Frontal cortex (tissue), 4 donors: Measurements from ENCODE around the gene SPOPL. TPM values are rescaled to one million over a fixed set of nuclear protein-coding genes. Genes with fewer than 3 reads are reported as not detected.
A peak's percentile ranks its signal among the peaks of the same experiment; 100 is the strongest.
"Not testable (repeated sequence)": the region's sequence is repeated elsewhere in the genome, so short reads cannot be mapped to it uniquely, and the experiment has no call there.

Experiments used
- DNase-seq, 2 donors: peaks; one replicate each; pipeline ENCODE4 v3.0.0; 2012; ENCODE audit warnings: low spot score in 2 of 2
- FAIRE-seq: peaks from 2 replicates; lab custom pipeline; 2012; peaks lifted over from hg19 to GRCh38; lab: Jason Lieb, UNC
- total RNA-seq: library from RNA; depleted of rRNA; stranded (reverse); fragments of >200 nt; gene quantifications from one replicate; pipeline ENCODE4 v1.2.3, GENCODE V29; 2014
- donor health status: control.
- donor health status: control.
- donor health status: control.

SPOPL gene
- total RNA-seq, 1 donor from 2014 or later: 24.1 TPM

DNA sequence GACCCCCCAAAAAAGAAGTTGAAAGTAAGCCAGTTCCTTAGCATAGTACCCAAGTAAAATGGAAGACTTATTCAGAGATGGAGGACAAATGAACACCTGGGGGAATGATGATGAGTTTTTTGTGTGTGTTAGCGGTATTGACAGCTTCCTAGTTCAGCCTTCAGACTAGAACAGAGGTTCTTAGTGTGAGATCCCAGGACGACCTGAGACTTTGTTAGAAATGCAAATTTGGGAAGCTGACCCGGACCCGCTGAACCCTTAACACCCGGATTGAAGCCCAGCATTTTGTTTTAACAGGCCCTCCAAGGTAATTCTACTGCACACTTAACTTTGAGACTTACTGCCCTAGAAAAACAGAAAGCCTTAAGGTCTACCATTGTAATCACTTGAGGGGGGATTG, 20.3 kb downstream of the SPOPL start:
- FAIRE-seq (no peak), DNase-seq (no peak)

DNA sequence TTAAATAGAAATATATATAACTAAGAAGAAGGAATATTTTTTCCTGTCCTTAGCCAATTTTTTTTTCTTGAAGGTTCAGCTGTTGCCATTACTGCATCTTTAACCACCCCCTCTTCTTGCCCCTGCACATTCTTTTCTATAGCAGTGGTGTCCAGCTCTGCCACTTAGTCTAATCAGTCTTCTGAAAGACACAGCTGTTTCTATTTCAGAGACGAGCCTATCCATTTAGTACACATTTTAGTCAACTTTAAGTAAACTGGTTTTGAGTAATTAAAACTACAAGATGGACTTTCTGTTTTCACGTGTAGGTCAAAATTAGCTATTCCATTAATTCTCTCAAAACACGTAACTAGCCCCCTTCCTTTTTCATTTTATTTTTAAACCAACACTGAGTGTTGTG, 21.0 kb downstream of the SPOPL start:
- no peak for FAIRE-seq

GRCh38 chr2:138523018-138523672, 21.6 kb downstream of the SPOPL start:
- not testable (repeated sequence) for FAIRE-seq

More for the DNA sequence above, 21.0 kb downstream of the SPOPL start:
- DNase-seq: no peak

GRCh38 chr2:138523673-138524042, 22.1 kb downstream of the SPOPL start:
- DNase-seq, FAIRE-seq: not testable (repeated sequence)

More at GRCh38 chr2:138523018-138523672, 21.6 kb downstream of the SPOPL start:
- not testable (repeated sequence) for DNase-seq

GRCh38 chr2:138524353-138524752, 22.8 kb downstream of the SPOPL start:
- DNase-seq, FAIRE-seq: not testable (repeated sequence)

DNA sequence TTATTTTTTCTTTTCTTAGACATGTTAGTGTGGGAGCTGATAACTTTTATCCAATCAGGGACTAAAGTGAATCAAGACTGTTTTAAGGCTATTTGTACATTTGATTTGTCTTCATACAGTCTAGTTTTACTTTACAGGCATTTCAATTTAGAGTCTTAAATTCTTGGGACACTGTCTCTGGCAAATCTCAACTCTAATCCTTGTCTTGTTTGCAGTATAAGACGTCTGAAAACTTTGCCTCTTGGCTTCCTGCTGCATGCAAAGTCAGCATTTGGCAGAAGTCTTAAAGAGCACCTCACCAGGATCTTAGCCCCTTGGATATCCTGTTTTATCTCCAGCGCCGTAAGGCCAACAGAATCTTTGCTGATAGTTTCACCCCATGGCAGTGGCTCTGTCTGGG, 30.3 kb downstream of the SPOPL start:
- DNase-seq: no peak
- no peak for FAIRE-seq

DNA sequence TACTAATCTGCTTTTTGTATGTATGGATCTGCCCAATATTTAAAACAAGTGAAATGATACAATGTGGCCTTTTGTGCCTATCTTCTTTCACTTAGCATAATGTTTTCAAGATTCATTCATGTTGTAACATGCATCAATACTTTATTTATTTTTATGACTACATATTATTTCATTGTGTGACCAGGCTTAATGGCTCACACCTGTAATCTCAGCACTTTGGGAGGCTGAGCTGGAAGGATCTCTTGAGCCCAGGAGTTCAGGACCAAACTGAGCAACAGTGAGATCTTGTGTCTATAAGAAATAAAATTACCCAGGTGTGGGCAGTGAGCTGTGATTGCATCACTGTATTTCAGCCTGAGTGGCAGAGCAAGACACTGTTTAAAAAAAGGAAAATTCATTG, 33.2 kb downstream of the SPOPL start:
- no peak for DNase-seq
- FAIRE-seq: no peak

DNA sequence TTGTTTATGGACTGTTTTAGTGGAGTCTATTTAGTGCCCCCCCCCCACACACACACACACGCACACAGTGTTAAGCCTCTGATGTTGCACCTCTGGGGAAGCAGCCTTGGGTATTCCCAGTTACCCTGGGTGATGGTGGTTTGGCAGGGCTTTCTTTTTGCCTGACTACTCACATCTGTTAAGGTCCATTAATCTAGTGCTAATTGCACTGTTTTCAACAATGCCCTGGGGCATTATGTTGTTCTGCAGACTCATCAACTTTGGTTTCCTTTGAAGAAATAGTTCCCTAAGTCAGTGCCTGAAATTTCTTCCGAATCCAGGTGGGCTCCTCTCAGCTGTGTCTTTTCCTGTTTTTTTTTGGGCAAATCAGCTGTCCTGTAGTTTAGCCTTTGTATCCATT, 34.7 kb downstream of the SPOPL start:
- no peak for DNase-seq
- FAIRE-seq: no peak

- DNase-seq (no peak), FAIRE-seq (no peak)
Observed at GRCh38 chr2:138536740-138537139, 35.2 kb downstream of the SPOPL start.

- FAIRE-seq: no peak
- no peak for DNase-seq
Observed at GRCh38 chr2:138537170-138537915, 35.8 kb downstream of the SPOPL start.

DNA sequence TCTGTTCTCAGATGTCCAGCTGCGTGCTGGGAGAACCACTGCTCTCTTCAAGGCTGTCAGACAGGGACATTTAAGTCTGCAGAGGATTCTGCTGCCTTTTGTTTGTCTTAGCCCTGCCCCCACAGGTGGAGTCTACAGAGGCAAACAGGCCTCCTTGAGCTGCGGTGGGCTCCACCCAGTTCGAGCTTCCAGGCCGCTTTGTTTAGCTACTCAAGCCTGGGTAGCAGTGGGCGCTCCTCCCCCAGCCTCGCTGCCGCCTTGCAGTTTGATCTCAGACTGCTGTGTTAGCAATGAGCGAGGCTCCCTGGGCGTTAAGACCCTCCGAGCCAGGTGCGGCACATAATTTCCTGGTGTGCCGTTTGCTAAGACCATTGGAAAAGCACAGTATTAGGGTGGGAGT, 42.6 kb downstream of the SPOPL start:
- not testable (repeated sequence) for FAIRE-seq, DNase-seq

GRCh38 chr2:138548796-138549195, 47.2 kb downstream of the SPOPL start:
- DNase-seq (no peak), FAIRE-seq (no peak)

DNA sequence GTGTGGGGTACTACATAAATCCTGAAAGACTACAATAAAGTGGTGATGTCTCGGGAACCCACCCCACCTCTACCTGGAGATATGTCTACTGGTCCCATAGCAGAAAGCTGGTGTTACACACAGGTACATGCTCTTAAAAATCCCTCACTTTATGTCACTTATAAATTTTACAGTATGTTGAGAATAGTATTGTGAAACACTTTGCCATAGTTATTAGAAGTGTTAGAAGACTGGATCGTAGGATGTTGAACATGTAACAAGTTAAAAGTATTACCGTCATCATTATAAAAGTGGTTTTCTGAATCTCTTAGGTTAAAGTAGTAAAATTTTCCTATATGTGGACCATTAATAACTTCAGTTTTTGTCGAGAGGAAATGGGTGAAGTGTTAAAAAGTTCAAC, 48.6 kb downstream of the SPOPL start:
- FAIRE-seq (peak; percentile 53), DNase-seq (no peak)

DNA sequence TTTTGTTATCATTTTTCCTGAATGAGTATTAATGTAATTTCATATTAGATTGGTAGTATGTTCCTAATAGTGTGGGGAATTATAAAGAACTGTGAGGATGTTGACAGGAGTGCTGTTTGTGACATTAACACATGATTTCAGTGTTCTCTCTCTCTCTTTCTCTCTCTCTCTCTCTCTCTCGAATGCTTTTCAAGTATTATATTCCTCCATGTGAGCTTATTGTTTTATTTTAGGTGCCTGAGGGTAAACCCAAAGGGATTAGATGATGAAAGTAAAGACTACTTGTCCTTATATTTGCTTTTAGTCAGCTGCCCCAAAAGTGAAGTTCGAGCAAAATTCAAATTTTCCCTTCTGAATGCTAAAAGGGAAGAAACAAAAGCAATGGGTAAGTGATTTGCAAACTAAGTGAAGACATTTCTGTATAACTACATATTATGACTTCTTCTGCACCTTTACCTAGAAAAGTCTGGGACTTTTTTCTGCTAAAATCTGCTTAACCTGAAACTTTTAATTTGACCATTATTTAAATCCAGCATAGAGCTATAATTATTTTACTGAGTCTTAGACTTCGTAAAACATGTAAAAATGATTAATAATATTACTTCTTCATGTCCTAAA, 49.2 kb downstream of the SPOPL start:
- DNase-seq (no peak), FAIRE-seq (no peak)

DNA sequence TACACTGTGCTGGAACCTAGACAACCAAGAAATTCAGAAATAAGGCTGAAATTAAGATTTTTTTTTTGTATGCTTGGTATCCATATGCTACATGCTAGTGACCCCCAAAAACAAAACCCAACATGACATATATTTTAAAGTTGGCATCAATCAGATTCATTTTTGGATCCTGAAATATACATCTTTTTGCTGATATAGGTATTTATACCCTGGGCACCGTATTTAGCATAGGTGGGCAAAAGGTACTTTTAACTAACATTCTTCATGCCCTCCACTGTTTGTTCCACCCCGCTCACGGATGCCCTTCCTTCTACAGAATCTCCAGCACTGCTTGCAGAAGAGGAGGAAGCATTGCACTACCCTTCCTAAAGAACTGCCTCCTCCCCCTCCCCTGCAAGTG, 52.6 kb downstream of the SPOPL start:
- FAIRE-seq: no peak
- DNase-seq: no peak

GRCh38 chr2:138559641-138560040, 58.1 kb downstream of the SPOPL start:
- FAIRE-seq (no peak), DNase-seq (no peak)

- no peak for FAIRE-seq
Observed at GRCh38 chr2:138564586-138565229, 63.1 kb downstream of the SPOPL start.

GRCh38 chr2:138565230-138565598, 63.6 kb downstream of the SPOPL start:
- FAIRE-seq (no peak), DNase-seq (no peak)

More at GRCh38 chr2:138564586-138565229, 63.1 kb downstream of the SPOPL start:
- no peak for DNase-seq

GRCh38 chr2:138572318-138572717, 70.7 kb downstream of the SPOPL start:
- FAIRE-seq (peak; percentile 71), DNase-seq (no peak)

DNA sequence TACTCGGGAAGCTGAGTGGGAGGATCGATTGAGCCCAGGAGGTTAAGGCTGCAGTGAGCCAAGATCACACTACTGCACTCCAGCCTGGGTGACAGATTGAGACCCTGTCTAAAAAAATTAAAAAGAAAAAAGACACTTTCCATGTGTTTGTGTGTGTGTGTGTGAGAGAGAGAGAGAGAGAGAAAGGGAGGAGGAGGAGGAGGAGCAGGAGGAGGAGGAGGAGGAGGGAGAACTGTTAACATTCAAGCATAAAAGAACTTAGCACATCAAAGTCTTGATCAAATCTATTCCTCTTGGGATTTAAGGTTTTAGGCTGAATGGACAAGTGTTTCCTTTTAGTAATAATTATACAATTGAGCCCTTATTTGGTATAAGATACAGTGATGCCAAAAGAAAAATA, 75.5 kb downstream of the SPOPL start:
- FAIRE-seq: no peak
- DNase-seq: no peak

GRCh38 chr2:138579556-138579955, 78.0 kb downstream of the SPOPL start:
- no peak for DNase-seq
- FAIRE-seq: no peak
